Measurements from ENCODE around the gene SLK.

DNA sequence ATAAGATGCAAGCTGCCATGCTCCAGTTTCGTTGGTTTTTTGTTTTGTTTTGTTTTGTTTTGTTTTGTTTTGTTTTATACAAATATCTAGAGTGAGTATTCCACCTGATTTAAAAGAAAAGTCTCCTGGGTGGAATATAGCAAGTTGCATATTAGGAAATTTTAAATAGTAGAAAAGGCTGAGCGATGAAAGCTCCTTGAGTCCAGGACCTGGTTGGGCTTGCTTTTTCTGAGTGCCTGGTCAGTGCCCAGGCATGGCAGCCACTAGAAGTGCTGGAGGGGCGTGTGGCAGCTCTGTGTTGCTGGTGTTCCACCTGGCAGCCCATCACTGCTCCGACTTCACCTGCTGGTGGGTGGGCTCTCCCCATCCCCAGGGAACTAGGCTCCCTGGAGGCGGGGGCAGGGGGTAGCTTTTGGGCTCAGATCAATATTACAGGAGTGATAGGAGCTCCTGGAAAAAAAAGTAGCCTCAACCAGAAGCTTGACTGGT lies 110.8 kb downstream of the SLK start:
- TF ChIP-seq, protein P1, sequence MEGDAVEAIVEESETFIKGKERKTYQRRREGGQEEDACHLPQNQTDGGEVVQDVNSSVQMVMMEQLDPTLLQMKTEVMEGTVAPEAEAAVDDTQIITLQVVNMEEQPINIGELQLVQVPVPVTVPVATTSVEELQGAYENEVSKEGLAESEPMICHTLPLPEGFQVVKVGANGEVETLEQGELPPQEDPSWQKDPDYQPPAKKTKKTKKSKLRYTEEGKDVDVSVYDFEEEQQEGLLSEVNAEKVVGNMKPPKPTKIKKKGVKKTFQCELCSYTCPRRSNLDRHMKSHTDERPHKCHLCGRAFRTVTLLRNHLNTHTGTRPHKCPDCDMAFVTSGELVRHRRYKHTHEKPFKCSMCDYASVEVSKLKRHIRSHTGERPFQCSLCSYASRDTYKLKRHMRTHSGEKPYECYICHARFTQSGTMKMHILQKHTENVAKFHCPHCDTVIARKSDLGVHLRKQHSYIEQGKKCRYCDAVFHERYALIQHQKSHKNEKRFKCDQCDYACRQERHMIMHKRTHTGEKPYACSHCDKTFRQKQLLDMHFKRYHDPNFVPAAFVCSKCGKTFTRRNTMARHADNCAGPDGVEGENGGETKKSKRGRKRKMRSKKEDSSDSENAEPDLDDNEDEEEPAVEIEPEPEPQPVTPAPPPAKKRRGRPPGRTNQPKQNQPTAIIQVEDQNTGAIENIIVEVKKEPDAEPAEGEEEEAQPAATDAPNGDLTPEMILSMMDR (IDR thresholded peaks at IDR 0.05), result no peak
- TF ChIP-seq ZFX (IDR thresholded peaks at IDR 0.05; ENCODE audit: borderline replicate concordance), result no peak

Data from 22Rv1 (cell line).